GM13977 (cell line): ENCODE data around the gene ZNF135.
A peak's percentile ranks its signal among the peaks of the same experiment; 100 is the strongest.

Experiments
- DNase-seq: peaks from one replicate; pipeline ENCODE4 v3.0.0; 2012; ENCODE audit warnings: low spot score
- CTCF ChIP-seq: IDR thresholded peaks from 2 replicates; pipeline ENCODE4 v1.5.1; 2012; ENCODE audit warnings: mild to moderate bottlenecking, control low read depth; ENCODE audit not compliant: insufficient read depth; ENCODE audit errors: extremely low read depth, missing control alignments
- in situ Hi-C: fragments of 300-500 bp; cut with MboI; formaldehyde crosslinking; loops from one replicate; pipeline ENCODE4 v1.12.0; 2022; ENCODE audit warnings: low sequenced_read_pairs, low pct_unique_long_range_greater_than_20kb, mixed read lengths, inconsistent platforms; ENCODE audit not compliant: unreplicated experiment

ZNF135 gene

GRCh38 chr19:58059003-58059670, at the start of gene ZNF135:
ZNF135 (plus strand) TSS chr19:58059282; CDS start chr19:58060003, 721 bp downstream.
- in situ Hi-C loops: no loop called here
- TF ChIP-seq CTCF: no peak
- DNase-seq: peak; percentile 71

GRCh38 chr19:58009301-58009665, 49.8 kb upstream of the ZNF135 start:
- no peak for DNase-seq
- in situ Hi-C loops: no loop called here
- no peak for TF ChIP-seq CTCF

- no peak for TF ChIP-seq CTCF
- in situ Hi-C loops: no loop called here
- DNase-seq: peak; percentile 72
Observed at GRCh38 chr19:58009666-58010301, 49.3 kb upstream of the ZNF135 start.

GRCh38 chr19:58010507-58010906, 48.6 kb upstream of the ZNF135 start:
- in situ Hi-C loops: no loop called here
- no peak for TF ChIP-seq CTCF
- DNase-seq: no peak

- DNase-seq: no peak
- TF ChIP-seq CTCF: no peak
- in situ Hi-C loops: no loop called here
Observed at GRCh38 chr19:58014141-58014540, 44.9 kb upstream of the ZNF135 start.

GRCh38 chr19:58020129-58020528, 39.0 kb upstream of the ZNF135 start:
- in situ Hi-C loops: no loop called here
- TF ChIP-seq CTCF: no peak

More at GRCh38 chr19:58020129-58020528, 39.0 kb upstream of the ZNF135 start:
- no peak for DNase-seq
